Aorta (tissue), 5 donors: ENCODE data around the gene CDK14. TPM values are rescaled to one million over a fixed set of nuclear protein-coding genes. Genes with fewer than 3 reads are reported as not detected.
"Not testable (repeated sequence)": the region's sequence is repeated elsewhere in the genome, so short reads cannot be mapped to it uniquely, and the experiment has no call there.

Source experiments
- ATAC-seq: fragments of 200-7000 bp; cut with Tn5 transposase; one replicate; pipeline ENCODE4 v1.9.1; 2022; ENCODE audit warnings: moderate library complexity; ENCODE audit not compliant: low FRiP score
- DNase-seq, 2 donors: peaks; one replicate each; pipeline ENCODE4 v3.0.0-alpha.2; 2020
- H3K27ac ChIP-seq, 2 donors: one replicate each; pipeline ENCODE4 v1.5.1; 2013; ENCODE audit warnings: low read length in 2 of 2, mild to moderate bottlenecking in 2 of 2, moderate library complexity in 2 of 2, control low read depth in 1 of 2, inconsistent platforms in 1 of 2, low read depth in 1 of 2
- H3K27me3 ChIP-seq, 2 donors: one replicate each; pipeline ENCODE4 v1.6.1; 2013; ENCODE audit warnings: control low read depth in 1 of 2, low read length in 1 of 2, mild to moderate bottlenecking in 1 of 2, moderate library complexity in 1 of 2; ENCODE audit not compliant: insufficient read depth in 2 of 2, control insufficient read depth in 1 of 2
- H3K36me3 ChIP-seq, 2 donors: one replicate each; pipeline ENCODE4 v1.6.1; 2013; ENCODE audit warnings: control low read depth in 1 of 2, low read length in 1 of 2, mild to moderate bottlenecking in 1 of 2; ENCODE audit not compliant: insufficient read depth in 2 of 2, control insufficient read depth in 1 of 2
- H3K4me1 ChIP-seq, 2 donors: one replicate each; pipeline ENCODE4 v1.6.1; 2013; ENCODE audit warnings: low read length in 2 of 2, control low read depth in 1 of 2, mild to moderate bottlenecking in 1 of 2, moderate library complexity in 1 of 2; ENCODE audit not compliant: insufficient read depth in 2 of 2, control insufficient read depth in 1 of 2
- H3K4me3 ChIP-seq, 2 donors: one replicate each; pipeline ENCODE4 v1.5.1; 2013; ENCODE audit warnings: low read length in 2 of 2, control low read depth in 1 of 2, mild to moderate bottlenecking in 1 of 2
- H3K9me3 ChIP-seq: one replicate; pipeline ENCODE4 v1.6.1; 2013; ENCODE audit warnings: mild to moderate bottlenecking, low read length; ENCODE audit not compliant: control insufficient read depth
- WGBS, 2 donors: extraction: QIAGEN DNeasy Blood & Tissue Kit; methylation state at CpG; one replicate each; pipeline ENCODE4 v1.1.7; 2013; 5-methylcytosine and 5-hydroxymethylcytosine counted together
- intact Hi-C, 2 donors: fragments of 100-400 bp; cut with DNase I; formaldehyde crosslinking; loops; one replicate each; pipeline versions ENCODE4 v1.14.2 to v1.15.0; 2022
- polyA plus RNA-seq, 2 donors: library from polyadenylated mRNA; stranded (reverse); fragments of 200-250 nt; gene quantifications; one replicate each; pipeline ENCODE4 v1.2.3, GENCODE V29; 2013
- total RNA-seq, 2 donors: library from RNA; stranded (reverse); fragmentation: NEBNext Ultra II Directional; extraction: Animal tissue kit (Norgen Biotek cat#: 25700); gene quantifications; one replicate each; pipeline ENCODE4 v1.2.1, GENCODE V29; 2021
- donor health status: healthy with polysubstance abuse.
- donor health status: Bipolar disorder and iron deficiency.
- donor health status: DM: no; HTN: no; CAD: no.
- donor health status: DM: no; HTN: no; CAD: no.
- donor health status: DM: yes; HTN: yes; CAD: no.

CDK14 gene
- total and polyA plus RNA-seq, 4 donors, result 4.6 to 72.4 (median 29.5) TPM

- ATAC-seq (no peak), DNase-seq (no peak)
- no peaks in the 10 kb centered on the region for H3K4me1 ChIP-seq
- no peaks in the 10 kb centered on the region for H3K9me3 ChIP-seq
- no peaks in the 10 kb centered on the region for H3K27me3 ChIP-seq
- no peak overlapping the region for H3K27ac ChIP-seq
- H3K4me3 ChIP-seq, result no peak overlapping the region
- no peaks in the 10 kb centered on the region for H3K36me3 ChIP-seq
- intact Hi-C loops, result no loop called here
- WGBS, 2 donors, result 75 to 90% methylated on average over 1 of the region's 1 CpG
These were observed 151.4 kb downstream of the CDK14 start for GRCh38 chr7:90747516-90747915.

GRCh38 chr7:90749262-90749661, 153.1 kb downstream of the CDK14 start:
- Histone ChIP-seq H3K9me3 (no peaks in the 10 kb centered on the region), H3K27ac (no peak overlapping the region), H3K4me1 (no peaks in the 10 kb centered on the region), H3K4me3 (no peak overlapping the region), H3K27me3 (no peaks in the 10 kb centered on the region), H3K36me3 (no peaks in the 10 kb centered on the region)
- intact Hi-C loops, result no loop called here
- no peak for DNase-seq
- ATAC-seq, result no peak

DNA sequence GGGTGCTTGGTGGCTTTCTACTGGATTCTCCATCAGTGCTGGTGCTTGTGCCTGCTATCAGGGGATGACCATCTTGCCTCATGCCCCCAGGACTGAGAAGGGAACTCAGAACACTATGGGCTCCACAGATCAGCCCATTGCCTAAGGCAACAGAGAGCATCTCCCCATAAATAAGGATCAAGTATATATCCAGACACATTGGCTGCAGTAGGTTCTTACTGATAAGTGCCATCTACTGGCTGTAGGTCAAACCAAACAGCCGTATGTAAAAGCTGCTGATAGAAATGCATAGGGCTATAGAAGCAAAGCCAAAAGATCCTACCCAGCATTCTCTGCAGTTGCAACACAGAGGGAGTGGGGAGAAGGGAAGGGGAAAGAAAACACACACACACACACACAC, 153.7 kb downstream of the CDK14 start:
- ATAC-seq, result no peak

GRCh38 chr7:90751595-90751994, 155.5 kb downstream of the CDK14 start:
- DNase-seq, result no peak
- Histone ChIP-seq H3K27ac (no peak overlapping the region), H3K9me3 (no peaks in the 10 kb centered on the region), H3K27me3 (no peaks in the 10 kb centered on the region), H3K36me3 (no peaks in the 10 kb centered on the region), H3K4me3 (no peak overlapping the region), H3K4me1 (no peaks in the 10 kb centered on the region)
- ATAC-seq, result no peak
- intact Hi-C loops, result no loop called here
- WGBS, 2 donors, result 34 to 35% methylated on average over 1 of the region's 1 CpG

More for the DNA sequence above, 153.7 kb downstream of the CDK14 start:
- Histone ChIP-seq H3K36me3 (no peaks in the 10 kb centered on the region), H3K27me3 (no peaks in the 10 kb centered on the region), H3K4me1 (no peaks in the 10 kb centered on the region), H3K9me3 (no peaks in the 10 kb centered on the region), H3K27ac (no peak overlapping the region), H3K4me3 (no peak overlapping the region)
- WGBS, 2 donors, result 27 to 50% methylated on average over 1 of the region's 1 CpG
- DNase-seq, result no peak
- intact Hi-C loops, result no loop called here

GRCh38 chr7:90752051-90752450, 155.9 kb downstream of the CDK14 start:
- H3K4me1 ChIP-seq, result no peaks in the 10 kb centered on the region
- intact Hi-C loops, result no loop called here
- 95 to 96% methylated on average over 1 of the region's 1 CpG for WGBS, 2 donors

DNA sequence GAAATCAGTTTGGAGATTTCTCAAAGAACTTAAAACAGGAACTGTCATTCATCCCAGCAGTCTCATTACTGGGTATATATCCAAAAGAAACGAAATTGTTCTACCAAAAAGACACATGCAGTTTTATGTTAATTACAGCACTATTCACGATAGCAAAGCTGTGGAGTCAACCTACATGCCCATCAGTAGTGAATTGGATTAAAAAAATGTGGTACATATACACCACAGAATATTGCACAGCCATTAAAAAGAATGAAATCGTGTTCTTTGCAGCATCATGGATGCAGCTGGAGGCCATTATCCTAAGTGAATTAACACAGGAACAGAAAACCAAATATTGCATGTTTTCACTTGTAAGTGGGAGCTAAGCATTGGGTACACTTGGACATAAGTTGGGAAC, 158.9 kb downstream of the CDK14 start:
- Histone ChIP-seq H3K9me3 (no peaks in the 10 kb centered on the region), H3K4me3 (no peak overlapping the region), H3K4me1 (no peaks in the 10 kb centered on the region), H3K27ac (no peak overlapping the region), H3K36me3 (no peaks in the 10 kb centered on the region), H3K27me3 (no peaks in the 10 kb centered on the region)
- 75 to 76% methylated on average over 3 of the region's 3 CpGs for WGBS, 2 donors
- intact Hi-C loops, result no loop called here
- ATAC-seq (no peak), DNase-seq (no peak)

More at GRCh38 chr7:90752051-90752450, 155.9 kb downstream of the CDK14 start:
- Histone ChIP-seq H3K27me3 (no peaks in the 10 kb centered on the region), H3K27ac (no peak overlapping the region), H3K9me3 (no peaks in the 10 kb centered on the region), H3K36me3 (no peaks in the 10 kb centered on the region), H3K4me3 (no peak overlapping the region)
- no peak for ATAC-seq
- no peak for DNase-seq

DNA sequence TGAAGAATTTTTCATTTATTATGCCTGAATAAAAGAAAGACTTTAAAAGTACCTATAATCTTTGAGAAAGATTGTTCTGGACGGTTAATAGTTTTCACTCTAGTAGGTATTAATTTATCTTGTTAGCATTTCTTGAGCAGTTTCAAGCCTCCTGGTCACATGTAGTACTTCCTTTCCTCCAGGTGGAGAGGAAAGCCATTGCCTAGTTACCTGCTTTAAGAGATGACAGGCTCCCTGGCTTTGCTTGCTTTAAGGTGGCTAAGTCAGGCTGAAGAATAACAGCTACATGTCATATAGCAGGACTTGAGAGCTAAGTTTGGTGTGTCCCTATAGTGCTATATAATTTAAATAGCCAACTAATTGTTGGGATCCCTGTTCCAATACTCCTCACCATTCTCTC, 160.2 kb downstream of the CDK14 start:
- no peaks in the 10 kb centered on the region for H3K9me3 ChIP-seq
- DNase-seq (no peak), ATAC-seq (no peak)
- 88 to 94% methylated on average over 1 of the region's 1 CpG for WGBS, 2 donors
- H3K36me3 ChIP-seq, result no peaks in the 10 kb centered on the region
- no peaks in the 10 kb centered on the region for H3K27me3 ChIP-seq
- intact Hi-C loops, result no loop called here
- H3K4me1 ChIP-seq, result no peaks in the 10 kb centered on the region
- no peak overlapping the region for H3K27ac ChIP-seq
- no peak overlapping the region for H3K4me3 ChIP-seq

- H3K9me3 ChIP-seq, H3K27me3 ChIP-seq, DNase-seq, intact Hi-C loops, H3K4me1 ChIP-seq, ATAC-seq, H3K36me3 ChIP-seq, H3K27ac ChIP-seq, H3K4me3 ChIP-seq: not testable (repeated sequence)
- WGBS, 2 donors, result 90 to 94% methylated on average over 9 of the region's 9 CpGs
These were observed 161.4 kb downstream of the CDK14 start for GRCh38 chr7:90757565-90757950.

DNA sequence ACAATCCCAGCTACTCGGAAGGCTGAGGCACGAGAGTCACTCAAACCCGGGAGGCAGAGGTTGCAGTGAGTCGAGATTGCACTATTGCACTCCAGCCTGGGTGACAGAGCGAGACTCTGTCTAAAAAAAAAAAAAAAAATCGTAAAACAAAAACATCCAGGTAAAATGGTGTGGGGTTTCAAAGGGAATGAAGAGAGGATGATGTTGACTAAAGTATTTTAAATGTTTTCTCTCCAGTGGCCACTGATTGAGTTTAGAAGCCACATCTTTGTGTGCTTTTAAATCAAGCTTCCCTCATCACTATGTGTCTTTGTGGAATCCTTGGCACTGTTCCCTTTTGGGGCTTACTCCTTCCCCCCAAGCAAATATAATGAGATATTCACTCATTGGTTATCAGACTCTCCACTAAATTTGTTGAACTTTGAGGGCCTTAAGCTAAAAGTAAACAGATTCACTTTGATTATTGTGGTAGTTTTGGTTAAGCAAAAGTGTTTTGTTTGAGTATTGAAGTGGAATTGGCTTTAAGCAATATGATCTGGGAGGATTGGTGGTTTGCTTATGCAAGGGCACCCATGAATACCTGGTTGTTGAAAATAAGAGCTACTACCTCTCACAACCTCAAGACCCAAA, 162.9 kb downstream of the CDK14 start:
- 93 to 95% methylated on average over 6 of the region's 6 CpGs for WGBS, 2 donors
- no peak for ATAC-seq
- Histone ChIP-seq H3K9me3 (no peaks in the 10 kb centered on the region), H3K4me1 (no peaks in the 10 kb centered on the region), H3K27ac (no peak overlapping the region), H3K36me3 (no peaks in the 10 kb centered on the region), H3K27me3 (no peaks in the 10 kb centered on the region), H3K4me3 (no peak overlapping the region)
- intact Hi-C loops, result no loop called here
- DNase-seq, result no peak
